ENCODE measurements around the gene ITGB1BP1. TPM values are rescaled to one million over a fixed set of nuclear protein-coding genes. Genes with fewer than 3 reads are reported as not detected.

ITGB1BP1 gene
- total and polyA plus RNA-seq, 7 donors, result 47.5 to 138 (median 85.9) TPM

- Histone ChIP-seq H3K4me3 (no peak overlapping the region), H3K36me3 (ENCODE audit: insufficient read depth in 1 of 2, low read depth in 1 of 2) (peaks cover 7 to 81% of the 10 kb centered on the region in 2 donors), H3K27ac (no peak overlapping the region), H3K9me3 (no peaks in the 10 kb centered on the region), H3K4me1 (no peaks in the 10 kb centered on the region), H3K27me3 (ENCODE audit: insufficient read depth in 3 of 3, low read length in 2 of 3) (peaks cover 0 to 3% (median 0%) of the 10 kb centered on the region in 3 donors)
- WGBS, 3 donors, result 69 to 81% (median 80%) methylated on average over 7 of the region's 7 CpGs
- intact Hi-C loops (cut with DNase I), result no loop called here
- no peak for ATAC-seq
- TF ChIP-seq CTCF (IDR thresholded peaks at IDR 0.05), result no peak
- DNase-seq, result no peak
These were observed 10.5 kb downstream of the ITGB1BP1 start for GRCh38 chr2:9412781-9413180.

GRCh38 chr2:9410108-9410507, 13.2 kb downstream of the ITGB1BP1 start:
- peaks cover 7 to 84% of the 10 kb centered on the region in 2 donors for H3K36me3 ChIP-seq (ENCODE audit: insufficient read depth in 1 of 2, low read depth in 1 of 2)
- TF ChIP-seq CTCF (IDR thresholded peaks at IDR 0.05), result no peak
- H3K27ac ChIP-seq, result no peak overlapping the region
- intact Hi-C loops (cut with DNase I), result no loop called here
- H3K4me3 ChIP-seq, result no peak overlapping the region
- DNase-seq (no peak), ATAC-seq (no peak)
- no peaks in the 10 kb centered on the region for H3K9me3 ChIP-seq
- peaks cover 0 to 3% (median 0%) of the 10 kb centered on the region in 3 donors for H3K27me3 ChIP-seq (ENCODE audit: insufficient read depth in 3 of 3, low read length in 2 of 3)
- H3K4me1 ChIP-seq, result no peaks in the 10 kb centered on the region
- WGBS, 3 donors, result 96 to 100% (median 99%) methylated on average over 3 of the region's 3 CpGs

GRCh38 chr2:9408641-9409151, 14.6 kb downstream of the ITGB1BP1 start:
- H3K9me3 ChIP-seq, result no peaks in the 10 kb centered on the region
- intact Hi-C loops (cut with DNase I), result no loop called here
- H3K27ac ChIP-seq, result no peak overlapping the region
- H3K4me3 ChIP-seq, result no peak overlapping the region
- H3K27me3 ChIP-seq (ENCODE audit: insufficient read depth in 3 of 3, low read length in 2 of 3), result peaks cover 0 to 3% (median 0%) of the 10 kb centered on the region in 3 donors
- TF ChIP-seq CTCF (IDR thresholded peaks at IDR 0.05), result no peak
- no peak for ATAC-seq
- peaks cover 7 to 89% of the 10 kb centered on the region in 2 donors for H3K36me3 ChIP-seq (ENCODE audit: insufficient read depth in 1 of 2, low read depth in 1 of 2)
- 89 to 90% (median 90%) methylated on average over 9 of the region's 9 CpGs for WGBS, 3 donors
- DNase-seq, result no peak
- no peaks in the 10 kb centered on the region for H3K4me1 ChIP-seq

- intact Hi-C loops (cut with DNase I), result no loop called here
- Histone ChIP-seq H3K4me1 (no peaks in the 10 kb centered on the region), H3K36me3 (ENCODE audit: insufficient read depth in 1 of 2, low read depth in 1 of 2) (peaks cover 7 to 87% of the 10 kb centered on the region in 2 donors), H3K4me3 (no peak overlapping the region), H3K27me3 (ENCODE audit: insufficient read depth in 3 of 3, low read length in 2 of 3) (peaks cover 0 to 3% (median 0%) of the 10 kb centered on the region in 3 donors), H3K9me3 (no peaks in the 10 kb centered on the region), H3K27ac (no peak overlapping the region)
- ATAC-seq (no peak), DNase-seq (no peak)
- no peak for TF ChIP-seq CTCF (IDR thresholded peaks at IDR 0.05)
- 77 to 89% (median 88%) methylated on average over 8 of the region's 8 CpGs for WGBS, 3 donors
These were observed 15.9 kb downstream of the ITGB1BP1 start for GRCh38 chr2:9407363-9407811.

Measured in psoas muscle (tissue), 8 donors.